ENCODE data around the gene GRIA4.

Gene GRIA4

DNA sequence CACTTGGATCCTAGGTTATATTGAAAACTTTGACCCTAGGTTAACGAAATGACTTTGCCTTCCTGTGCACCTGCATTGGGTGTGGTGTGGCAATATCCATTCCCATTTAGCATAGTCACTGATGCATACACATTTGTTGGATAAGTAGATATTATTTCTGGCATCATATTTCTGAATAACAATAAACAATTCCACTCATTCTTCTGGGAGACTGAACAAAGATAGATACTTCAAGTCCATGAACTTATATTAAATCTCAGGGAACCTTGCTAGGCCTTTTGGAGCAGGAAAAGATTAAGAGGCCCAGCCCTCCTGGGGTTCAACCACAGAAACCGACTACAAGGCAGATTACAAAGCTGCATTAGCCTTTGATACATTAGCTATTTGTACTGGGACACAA lies 293.2 kb downstream of the GRIA4 start:
- Histone ChIP-seq H3K4me1 (ENCODE audit: insufficient read depth, low read length, poor library complexity, severe bottlenecking) (peaks cover 19% of the 10 kb centered on the region), H3K9ac (ENCODE audit: low read depth, low read length, poor library complexity, severe bottlenecking) (no peak overlapping the region), H4K20me1 (ENCODE audit: insufficient read depth, low read length, poor library complexity, severe bottlenecking) (no peaks in the 10 kb centered on the region), H2AFZ (ENCODE audit: low read length) (no peak overlapping the region), H3K36me3 (ENCODE audit: insufficient read depth, low read length) (no peaks in the 10 kb centered on the region), H3K9me3 (ENCODE audit: insufficient read depth, low read depth, low read length) (no peaks in the 10 kb centered on the region), H3K27me3 (ENCODE audit: insufficient read depth, low read length, poor library complexity, severe bottlenecking) (no peaks in the 10 kb centered on the region), H3K4me3 (ENCODE audit: low read length, poor library complexity, severe bottlenecking) (no peak overlapping the region), H3F3A (ENCODE audit: low read depth) (no peaks in the 10 kb centered on the region), H3K4me2 (ENCODE audit: low read depth, low read length, poor library complexity, severe bottlenecking) (no peak overlapping the region), H3K79me2 (ENCODE audit: insufficient read depth, low read length) (no peaks in the 10 kb centered on the region), H3K9me2 (replicated peaks; ENCODE audit: low read depth, low read length) (no peaks in the 10 kb centered on the region)
- TF ChIP-seq CTCF (conservative IDR thresholded peaks at IDR 0.05; ENCODE audit: low read length): no peak
- no peak for TF ChIP-seq EZH2phosphoT487 (IDR thresholded peaks at IDR 0.05; ENCODE audit: borderline replicate concordance)

GRCh38 chr11:105906517-105906916 lies 296.6 kb downstream of the GRIA4 start:
- H3K79me2 ChIP-seq (ENCODE audit: insufficient read depth, low read length): no peaks in the 10 kb centered on the region
- H3K9me2 ChIP-seq (replicated peaks; ENCODE audit: low read depth, low read length): no peaks in the 10 kb centered on the region
- no peak for TF ChIP-seq CTCF (conservative IDR thresholded peaks at IDR 0.05; ENCODE audit: low read length)
- no peak for TF ChIP-seq EZH2phosphoT487 (IDR thresholded peaks at IDR 0.05; ENCODE audit: borderline replicate concordance)
- H3K9ac ChIP-seq (ENCODE audit: low read depth, low read length, poor library complexity, severe bottlenecking): peak overlapping the region; percentile 12
- H3K4me1 ChIP-seq (ENCODE audit: insufficient read depth, low read length, poor library complexity, severe bottlenecking): peaks cover 19% of the 10 kb centered on the region
- no peaks in the 10 kb centered on the region for H3F3A ChIP-seq (ENCODE audit: low read depth)
- H2AFZ ChIP-seq (ENCODE audit: low read length): no peak overlapping the region
- H3K27me3 ChIP-seq (ENCODE audit: insufficient read depth, low read length, poor library complexity, severe bottlenecking): no peaks in the 10 kb centered on the region
- H3K36me3 ChIP-seq (ENCODE audit: insufficient read depth, low read length): no peaks in the 10 kb centered on the region
- H3K4me3 ChIP-seq (ENCODE audit: low read length, poor library complexity, severe bottlenecking): no peak overlapping the region
- no peaks in the 10 kb centered on the region for H3K9me3 ChIP-seq (ENCODE audit: insufficient read depth, low read depth, low read length)
- peak overlapping the region; percentile 20 for H3K4me2 ChIP-seq (ENCODE audit: low read depth, low read length, poor library complexity, severe bottlenecking)
- H4K20me1 ChIP-seq (ENCODE audit: insufficient read depth, low read length, poor library complexity, severe bottlenecking): no peaks in the 10 kb centered on the region

GRCh38 chr11:105907319-105907718 lies 297.4 kb downstream of the GRIA4 start:
- H3K79me2 ChIP-seq (ENCODE audit: insufficient read depth, low read length): no peaks in the 10 kb centered on the region
- H3K4me1 ChIP-seq (ENCODE audit: insufficient read depth, low read length, poor library complexity, severe bottlenecking): peaks cover 19% of the 10 kb centered on the region
- peak overlapping the region; percentile 20 for H3K4me2 ChIP-seq (ENCODE audit: low read depth, low read length, poor library complexity, severe bottlenecking)
- TF ChIP-seq EZH2phosphoT487 (IDR thresholded peaks at IDR 0.05; ENCODE audit: borderline replicate concordance) (no peak), CTCF (conservative IDR thresholded peaks at IDR 0.05; ENCODE audit: low read length) (no peak)
- no peaks in the 10 kb centered on the region for H4K20me1 ChIP-seq (ENCODE audit: insufficient read depth, low read length, poor library complexity, severe bottlenecking)
- H3F3A ChIP-seq (ENCODE audit: low read depth): no peaks in the 10 kb centered on the region
- peak overlapping the region; percentile 12 for H3K9ac ChIP-seq (ENCODE audit: low read depth, low read length, poor library complexity, severe bottlenecking)
- H3K9me2 ChIP-seq (replicated peaks; ENCODE audit: low read depth, low read length): no peaks in the 10 kb centered on the region
- no peaks in the 10 kb centered on the region for H3K27me3 ChIP-seq (ENCODE audit: insufficient read depth, low read length, poor library complexity, severe bottlenecking)
- no peaks in the 10 kb centered on the region for H3K36me3 ChIP-seq (ENCODE audit: insufficient read depth, low read length)
- H3K4me3 ChIP-seq (ENCODE audit: low read length, poor library complexity, severe bottlenecking): no peak overlapping the region
- no peaks in the 10 kb centered on the region for H3K9me3 ChIP-seq (ENCODE audit: insufficient read depth, low read depth, low read length)
- no peak overlapping the region for H2AFZ ChIP-seq (ENCODE audit: low read length)

Data from Loucy (cell line).